ENCODE data around the gene TRIM27.
"Not testable (repeated sequence)": the region's sequence is repeated elsewhere in the genome, so short reads cannot be mapped to it uniquely, and the experiment has no call there.

TRIM27 gene

DNA sequence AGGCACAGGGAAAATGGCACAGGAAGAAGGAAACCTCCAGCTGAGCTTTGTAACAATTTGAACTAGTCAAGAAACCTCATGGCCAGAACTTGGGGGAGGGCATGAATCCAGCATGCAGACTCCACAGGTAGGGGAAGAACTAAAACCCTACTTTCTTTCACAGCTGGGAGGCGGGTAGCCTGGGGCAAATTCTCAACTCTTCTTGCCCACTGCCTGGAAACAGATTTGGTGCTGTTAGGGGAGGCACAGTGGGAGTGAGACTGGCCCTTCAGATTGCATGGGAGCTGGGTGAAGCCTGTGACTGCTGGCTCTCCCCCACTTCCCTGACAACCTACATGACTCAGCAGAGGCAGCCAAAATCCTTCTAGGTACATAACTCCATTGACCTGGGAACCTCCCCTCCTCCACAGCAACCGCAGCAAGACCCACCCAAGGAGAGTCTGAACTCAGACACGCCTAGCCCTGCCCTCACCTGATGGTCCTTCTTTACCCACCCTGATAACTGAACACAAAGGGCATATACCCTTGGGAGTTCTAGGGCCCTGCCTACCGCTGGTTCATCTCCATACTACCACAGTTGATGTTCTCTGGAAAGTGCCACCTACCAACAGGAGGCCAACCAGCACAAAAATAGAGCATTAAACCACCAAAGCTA is 37.2 kb upstream of the TRIM27 start:
- no peak for DNase-seq
- Histone ChIP-seq H3K79me2 (ENCODE audit: control insufficient read depth, insufficient read depth, low read length) (no peaks in the 10 kb centered on the region), H3K23ac (ENCODE audit: low read length) (no peak overlapping the region), H2AK5ac (ENCODE audit: low read length) (no peak overlapping the region), H3K27ac (ENCODE audit: low read depth, low read length) (no peak overlapping the region), H2BK5ac (ENCODE audit: low read length) (no peak overlapping the region), H3K4me1 (ENCODE audit: control insufficient read depth, low read depth, low read length) (no peaks in the 10 kb centered on the region), H3K9ac (ENCODE audit: low read length) (no peak overlapping the region), H3K79me1 (ENCODE audit: low read length) (no peaks in the 10 kb centered on the region), H3K4me2 (ENCODE audit: low read length) (no peak overlapping the region), H3K27me3 (ENCODE audit: insufficient read depth, low read length, poor library complexity) (no peaks in the 10 kb centered on the region), H4K5ac (ENCODE audit: low read length) (no peak overlapping the region), H3K18ac (ENCODE audit: low read length) (no peak overlapping the region), H3K56ac (ENCODE audit: low read length) (no peak overlapping the region), H3K4me3 (ENCODE audit: low read length) (no peak overlapping the region), H4K8ac (ENCODE audit: low read depth, low read length) (no peak overlapping the region), H2BK120ac (ENCODE audit: low read depth, low read length) (no peak overlapping the region), H3K36me3 (ENCODE audit: control insufficient read depth, insufficient read depth, low read length) (no peaks in the 10 kb centered on the region), H2BK15ac (replicated peaks; ENCODE audit: low read depth) (no peak overlapping the region), H3K4ac (ENCODE audit: low read depth, low read length) (no peak overlapping the region)
- no CpG with 5 or more reads among the region's 4 CpGs for WGBS (ENCODE audit: extremely low coverage, insufficient coverage, low lambda C conversion rate)

DNA sequence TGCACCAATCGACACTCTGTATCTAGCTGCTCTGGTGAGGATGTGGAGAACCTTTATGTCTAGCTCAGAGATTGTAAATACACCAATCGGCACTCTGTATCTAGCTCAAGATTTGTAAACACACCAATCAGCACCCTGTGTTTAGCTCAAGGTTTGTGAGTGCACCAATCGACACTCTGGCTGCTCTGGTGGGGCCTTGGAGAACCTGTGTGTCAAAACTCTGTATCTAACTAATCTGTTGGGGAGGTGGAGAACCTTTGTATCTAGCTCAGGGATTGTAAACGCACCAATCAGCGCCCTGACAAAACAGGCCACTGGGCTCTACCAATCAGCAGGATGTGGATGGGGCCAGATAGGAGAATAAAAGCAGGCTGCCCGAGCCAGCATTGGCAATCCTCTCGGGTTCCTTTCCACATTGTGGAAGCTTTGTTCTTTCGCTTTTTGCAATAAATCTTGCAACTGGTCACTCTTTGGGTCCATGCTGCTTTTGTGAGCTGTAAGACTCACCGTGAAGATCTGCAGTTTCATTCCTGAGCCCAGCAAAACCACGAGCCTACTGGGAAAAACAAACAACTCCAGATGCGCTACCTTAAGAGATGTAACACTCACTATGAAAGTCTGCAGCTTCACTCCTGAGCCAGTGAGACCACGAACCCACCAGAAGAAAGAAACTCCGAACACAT is 34.9 kb upstream of the TRIM27 start:
- not testable (repeated sequence) for H3K4ac ChIP-seq (ENCODE audit: low read depth, low read length); H3K4me1 ChIP-seq (ENCODE audit: control insufficient read depth, low read depth, low read length); H3K79me1 ChIP-seq (ENCODE audit: low read length); H3K27ac ChIP-seq (ENCODE audit: low read depth, low read length); H4K5ac ChIP-seq (ENCODE audit: low read length); H3K9ac ChIP-seq (ENCODE audit: low read length); H2BK120ac ChIP-seq (ENCODE audit: low read depth, low read length); H2BK5ac ChIP-seq (ENCODE audit: low read length); H3K23ac ChIP-seq (ENCODE audit: low read length); H3K27me3 ChIP-seq (ENCODE audit: insufficient read depth, low read length, poor library complexity); H3K4me2 ChIP-seq (ENCODE audit: low read length); DNase-seq; H2BK15ac ChIP-seq (replicated peaks; ENCODE audit: low read depth); H4K8ac ChIP-seq (ENCODE audit: low read depth, low read length); H3K18ac ChIP-seq (ENCODE audit: low read length); H3K36me3 ChIP-seq (ENCODE audit: control insufficient read depth, insufficient read depth, low read length); H3K56ac ChIP-seq (ENCODE audit: low read length); H3K4me3 ChIP-seq (ENCODE audit: low read length); H2AK5ac ChIP-seq (ENCODE audit: low read length); H3K79me2 ChIP-seq (ENCODE audit: control insufficient read depth, insufficient read depth, low read length)
- WGBS (ENCODE audit: extremely low coverage, insufficient coverage, low lambda C conversion rate), result no CpG with 5 or more reads among the region's 13 CpGs

DNA sequence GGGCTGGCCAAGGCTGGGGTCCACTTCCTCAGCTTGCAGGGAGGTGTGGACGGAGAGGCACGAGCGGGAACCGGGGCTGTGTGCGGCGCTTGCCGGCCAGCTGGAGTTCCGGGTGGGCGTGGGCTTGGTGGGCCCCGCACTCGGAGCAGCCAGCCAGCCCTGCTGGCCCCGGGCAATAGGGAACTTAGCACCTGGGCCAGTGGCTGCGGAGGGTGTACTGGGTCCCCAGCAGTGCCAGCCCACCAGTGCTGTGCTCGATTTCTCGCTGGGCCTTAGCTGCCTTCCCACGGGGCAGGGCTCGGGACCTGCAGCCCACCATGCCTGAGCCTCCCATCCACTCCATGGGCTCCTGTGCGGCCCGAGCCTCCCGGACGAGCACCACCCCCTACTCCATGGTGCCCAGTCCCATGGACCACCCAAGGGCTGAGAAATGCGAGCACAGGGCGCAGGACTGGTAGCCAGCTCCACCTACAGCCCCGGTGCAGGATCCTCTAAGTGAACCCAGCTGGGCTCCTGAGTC is 34.1 kb upstream of the TRIM27 start:
- H3K23ac ChIP-seq (ENCODE audit: low read length); H3K79me2 ChIP-seq (ENCODE audit: control insufficient read depth, insufficient read depth, low read length); H4K8ac ChIP-seq (ENCODE audit: low read depth, low read length); H3K27ac ChIP-seq (ENCODE audit: low read depth, low read length); H2AK5ac ChIP-seq (ENCODE audit: low read length); H2BK5ac ChIP-seq (ENCODE audit: low read length); H3K36me3 ChIP-seq (ENCODE audit: control insufficient read depth, insufficient read depth, low read length); H3K56ac ChIP-seq (ENCODE audit: low read length); H3K18ac ChIP-seq (ENCODE audit: low read length); H3K4me2 ChIP-seq (ENCODE audit: low read length); DNase-seq; H4K5ac ChIP-seq (ENCODE audit: low read length); H3K4me3 ChIP-seq (ENCODE audit: low read length); H3K27me3 ChIP-seq (ENCODE audit: insufficient read depth, low read length, poor library complexity); H3K79me1 ChIP-seq (ENCODE audit: low read length); H3K9ac ChIP-seq (ENCODE audit: low read length); H2BK15ac ChIP-seq (replicated peaks; ENCODE audit: low read depth); H2BK120ac ChIP-seq (ENCODE audit: low read depth, low read length); H3K4me1 ChIP-seq (ENCODE audit: control insufficient read depth, low read depth, low read length); H3K4ac ChIP-seq (ENCODE audit: low read depth, low read length): not testable (repeated sequence)
- WGBS (ENCODE audit: extremely low coverage, insufficient coverage, low lambda C conversion rate), result no CpG with 5 or more reads among the region's 24 CpGs

- H2BK5ac ChIP-seq (ENCODE audit: low read length), result no peak overlapping the region
- H3K23ac ChIP-seq (ENCODE audit: low read length), result no peak overlapping the region
- H3K27me3 ChIP-seq (ENCODE audit: insufficient read depth, low read length, poor library complexity), result peaks cover 4% of the 10 kb centered on the region
- H3K79me2 ChIP-seq (ENCODE audit: control insufficient read depth, insufficient read depth, low read length), result no peaks in the 10 kb centered on the region
- no peak overlapping the region for H2BK120ac ChIP-seq (ENCODE audit: low read depth, low read length)
- WGBS (ENCODE audit: extremely low coverage, insufficient coverage, low lambda C conversion rate), result no CpG with 5 or more reads among the region's 3 CpGs
- no peak overlapping the region for H3K18ac ChIP-seq (ENCODE audit: low read length)
- H3K79me1 ChIP-seq (ENCODE audit: low read length), result no peaks in the 10 kb centered on the region
- no peak overlapping the region for H3K56ac ChIP-seq (ENCODE audit: low read length)
- H3K4me3 ChIP-seq (ENCODE audit: low read length), result no peak overlapping the region
- H2BK15ac ChIP-seq (replicated peaks; ENCODE audit: low read depth), result no peak overlapping the region
- no peak overlapping the region for H3K9ac ChIP-seq (ENCODE audit: low read length)
- no peak overlapping the region for H3K4me2 ChIP-seq (ENCODE audit: low read length)
- H4K8ac ChIP-seq (ENCODE audit: low read depth, low read length), result no peak overlapping the region
- no peak overlapping the region for H3K27ac ChIP-seq (ENCODE audit: low read depth, low read length)
- no peak overlapping the region for H2AK5ac ChIP-seq (ENCODE audit: low read length)
- H4K5ac ChIP-seq (ENCODE audit: low read length), result no peak overlapping the region
- no peak overlapping the region for H3K4ac ChIP-seq (ENCODE audit: low read depth, low read length)
- H3K36me3 ChIP-seq (ENCODE audit: control insufficient read depth, insufficient read depth, low read length), result no peaks in the 10 kb centered on the region
- no peak for DNase-seq
- H3K4me1 ChIP-seq (ENCODE audit: control insufficient read depth, low read depth, low read length), result peaks cover 2% of the 10 kb centered on the region
Observed at GRCh38 chr6:28956331-28956730, 32.5 kb upstream of the TRIM27 start.

DNA sequence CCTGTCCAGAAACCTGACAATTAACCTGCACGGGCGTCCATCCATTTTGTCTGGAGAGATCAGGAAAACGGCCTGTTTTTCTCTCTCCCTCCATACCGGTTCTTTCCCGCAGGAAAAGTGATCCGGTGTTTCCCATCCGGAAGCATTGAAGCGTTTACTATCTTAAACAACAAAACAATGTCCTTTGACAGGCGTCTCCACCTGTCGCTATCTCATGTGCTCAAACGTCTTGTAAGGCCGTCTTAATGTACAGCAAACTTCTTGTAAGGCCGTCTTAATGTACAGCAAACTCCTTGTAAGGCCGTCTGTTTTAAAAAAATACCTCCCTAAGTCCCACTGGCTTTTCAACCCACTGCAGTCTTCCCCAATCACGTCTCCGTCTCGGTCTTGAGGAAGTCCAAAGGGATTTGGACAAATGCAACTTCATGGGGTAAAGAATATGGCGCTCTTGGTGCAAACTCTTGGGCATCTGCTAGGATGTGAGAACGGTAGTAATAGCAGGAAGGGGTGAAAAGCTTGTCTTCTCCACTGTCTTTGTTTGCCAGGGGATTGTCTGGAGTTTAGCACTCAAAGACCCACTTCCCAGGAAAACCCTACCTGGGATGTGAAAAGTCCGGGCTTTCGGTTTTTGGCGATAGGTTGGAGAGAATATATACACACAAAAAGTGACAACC is 29.9 kb upstream of the TRIM27 start:
- Histone ChIP-seq H2AK5ac (ENCODE audit: low read length) (no peak overlapping the region), H4K8ac (ENCODE audit: low read depth, low read length) (no peak overlapping the region), H3K9ac (ENCODE audit: low read length) (peak overlapping the region; percentile 59), H3K79me1 (ENCODE audit: low read length) (no peaks in the 10 kb centered on the region), H3K18ac (ENCODE audit: low read length) (no peak overlapping the region), H3K23ac (ENCODE audit: low read length) (no peak overlapping the region), H2BK5ac (ENCODE audit: low read length) (no peak overlapping the region), H3K36me3 (ENCODE audit: control insufficient read depth, insufficient read depth, low read length) (no peaks in the 10 kb centered on the region), H2BK15ac (replicated peaks; ENCODE audit: low read depth) (no peak overlapping the region), H3K4me3 (ENCODE audit: low read length) (peak overlapping the region; percentile 91), H3K27me3 (ENCODE audit: insufficient read depth, low read length, poor library complexity) (peaks cover 4% of the 10 kb centered on the region), H4K5ac (ENCODE audit: low read length) (no peak overlapping the region), H3K79me2 (ENCODE audit: control insufficient read depth, insufficient read depth, low read length) (no peaks in the 10 kb centered on the region), H3K4me2 (ENCODE audit: low read length) (peak overlapping the region; percentile 90), H2BK120ac (ENCODE audit: low read depth, low read length) (no peak overlapping the region), H3K4ac (ENCODE audit: low read depth, low read length) (no peak overlapping the region), H3K56ac (ENCODE audit: low read length) (peak overlapping the region; percentile 60), H3K27ac (ENCODE audit: low read depth, low read length) (no peak overlapping the region), H3K4me1 (ENCODE audit: control insufficient read depth, low read depth, low read length) (peaks cover 2% of the 10 kb centered on the region)
- DNase-seq, result peak; percentile 27
- WGBS (ENCODE audit: extremely low coverage, insufficient coverage, low lambda C conversion rate), result no CpG with 5 or more reads among the region's 22 CpGs

Data from mesendoderm (in vitro differentiated cells).